C4-2B (cell line): ENCODE measurements around the gene SGCA.

Experiments used
- H3K27ac ChIP-seq: fragments of 450-650 bp; 2 replicates; pipeline ENCODE4 v1.5.1; 2017
- CTCF ChIP-seq: fragments of 450-650 bp; conservative IDR thresholded peaks from 2 replicates; pipeline ENCODE4 v1.5.1; 2017; ENCODE audit warnings: mild to moderate bottlenecking
- ZFX ChIP-seq: fragments of 450-650 bp; IDR thresholded peaks from 2 replicates; pipeline ENCODE4 v1.6.1; 2017

The SGCA gene

GRCh38 chr17:50211249-50212120, 45.7 kb downstream of the SGCA start:
- H3K27ac ChIP-seq, result no peak overlapping the region
- TF ChIP-seq CTCF, result no peak
- TF ChIP-seq ZFX, result no peak

- H3K27ac ChIP-seq, result no peak overlapping the region
- TF ChIP-seq CTCF, result no peak
- TF ChIP-seq ZFX, result no peak
Observed at GRCh38 chr17:50212121-50212843, 46.5 kb downstream of the SGCA start.

GRCh38 chr17:50213026-50214022, 47.5 kb downstream of the SGCA start:
- TF ChIP-seq ZFX, result no peak
- TF ChIP-seq CTCF, result no peak
- H3K27ac ChIP-seq, result no peak overlapping the region

- H3K27ac ChIP-seq, result no peak overlapping the region
- TF ChIP-seq CTCF (no peak), ZFX (no peak)
Observed at GRCh38 chr17:50214976-50215760, 49.4 kb downstream of the SGCA start.

- H3K27ac ChIP-seq, result no peak overlapping the region
- TF ChIP-seq ZFX (no peak), CTCF (no peak)
Observed at GRCh38 chr17:50217591-50217990, 51.8 kb downstream of the SGCA start.

GRCh38 chr17:50218071-50218759, 52.4 kb downstream of the SGCA start:
- no peak overlapping the region for H3K27ac ChIP-seq
- TF ChIP-seq ZFX, result no peak
- no peak for TF ChIP-seq CTCF
